GM06990 (cell line): ENCODE data around the gene SRSF5.

Experiments
- DNase-seq: peaks from one replicate; pipeline ENCODE4 v3.0.0-alpha.2; 2011; ENCODE audit not compliant: insufficient read length; ENCODE audit errors: extremely low read depth
- H3K27me3 ChIP-seq: replicated peaks from 2 replicates; pipeline ENCODE4 v1.6.0; 2011; ENCODE audit warnings: low read length; ENCODE audit not compliant: control insufficient read depth, insufficient read depth
- H3K36me3 ChIP-seq: 2 replicates; pipeline ENCODE4 v1.5.1; 2011; ENCODE audit warnings: low read length; ENCODE audit not compliant: control insufficient read depth, insufficient read depth
- H3K4me3 ChIP-seq: replicated peaks from 2 replicates; pipeline ENCODE4 v1.5.1; 2011; ENCODE audit warnings: low read depth, mild to moderate bottlenecking, control low read depth, low read length
- TF ChIP-seq, protein P1 (sequence below): IDR thresholded peaks from 2 replicates; pipeline ENCODE4 v1.5.1; 2011; ENCODE audit warnings: low read length, control low read depth, mild to moderate bottlenecking, inconsistent platforms; ENCODE audit not compliant: insufficient read depth, poor library complexity, severe bottlenecking

SRSF5 gene

GRCh38 chr14:69741055-69741454, 25.9 kb upstream of the SRSF5 start:
- no peaks in the 10 kb centered on the region for H3K27me3 ChIP-seq
- no peak for DNase-seq
- TF ChIP-seq, protein P1, sequence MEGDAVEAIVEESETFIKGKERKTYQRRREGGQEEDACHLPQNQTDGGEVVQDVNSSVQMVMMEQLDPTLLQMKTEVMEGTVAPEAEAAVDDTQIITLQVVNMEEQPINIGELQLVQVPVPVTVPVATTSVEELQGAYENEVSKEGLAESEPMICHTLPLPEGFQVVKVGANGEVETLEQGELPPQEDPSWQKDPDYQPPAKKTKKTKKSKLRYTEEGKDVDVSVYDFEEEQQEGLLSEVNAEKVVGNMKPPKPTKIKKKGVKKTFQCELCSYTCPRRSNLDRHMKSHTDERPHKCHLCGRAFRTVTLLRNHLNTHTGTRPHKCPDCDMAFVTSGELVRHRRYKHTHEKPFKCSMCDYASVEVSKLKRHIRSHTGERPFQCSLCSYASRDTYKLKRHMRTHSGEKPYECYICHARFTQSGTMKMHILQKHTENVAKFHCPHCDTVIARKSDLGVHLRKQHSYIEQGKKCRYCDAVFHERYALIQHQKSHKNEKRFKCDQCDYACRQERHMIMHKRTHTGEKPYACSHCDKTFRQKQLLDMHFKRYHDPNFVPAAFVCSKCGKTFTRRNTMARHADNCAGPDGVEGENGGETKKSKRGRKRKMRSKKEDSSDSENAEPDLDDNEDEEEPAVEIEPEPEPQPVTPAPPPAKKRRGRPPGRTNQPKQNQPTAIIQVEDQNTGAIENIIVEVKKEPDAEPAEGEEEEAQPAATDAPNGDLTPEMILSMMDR, result no peak
- H3K4me3 ChIP-seq, result no peak overlapping the region
- H3K36me3 ChIP-seq, result no peaks in the 10 kb centered on the region

GRCh38 chr14:69749956-69750355, 17.0 kb upstream of the SRSF5 start:
- no peaks in the 10 kb centered on the region for H3K27me3 ChIP-seq
- no peaks in the 10 kb centered on the region for H3K36me3 ChIP-seq
- TF ChIP-seq, protein P1, result no peak
- DNase-seq, result no peak
- no peak overlapping the region for H3K4me3 ChIP-seq

DNA sequence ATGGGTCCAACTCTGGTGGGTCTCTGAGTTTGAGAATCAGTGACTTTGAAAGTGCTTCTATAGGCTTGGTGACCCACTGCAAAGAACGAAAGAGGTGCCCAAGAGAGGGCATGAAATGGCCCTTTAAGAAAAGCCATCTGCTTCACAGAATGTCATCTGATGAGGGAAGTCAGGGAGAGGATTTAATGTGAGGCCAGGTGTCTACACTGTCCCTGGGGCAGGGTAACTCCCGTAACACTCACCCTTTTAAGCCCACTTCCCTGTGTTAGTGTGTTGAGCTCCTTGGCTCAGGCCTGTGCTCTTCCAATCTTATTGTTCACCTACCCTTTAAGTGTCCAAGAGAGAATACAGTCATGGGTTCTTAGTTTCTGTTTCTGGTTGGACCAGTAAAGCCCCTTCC, 16.4 kb upstream of the SRSF5 start:
- TF ChIP-seq, protein P1, result no peak
- DNase-seq, result no peak
- Histone ChIP-seq H3K27me3 (no peaks in the 10 kb centered on the region), H3K36me3 (no peaks in the 10 kb centered on the region), H3K4me3 (no peak overlapping the region)

DNA sequence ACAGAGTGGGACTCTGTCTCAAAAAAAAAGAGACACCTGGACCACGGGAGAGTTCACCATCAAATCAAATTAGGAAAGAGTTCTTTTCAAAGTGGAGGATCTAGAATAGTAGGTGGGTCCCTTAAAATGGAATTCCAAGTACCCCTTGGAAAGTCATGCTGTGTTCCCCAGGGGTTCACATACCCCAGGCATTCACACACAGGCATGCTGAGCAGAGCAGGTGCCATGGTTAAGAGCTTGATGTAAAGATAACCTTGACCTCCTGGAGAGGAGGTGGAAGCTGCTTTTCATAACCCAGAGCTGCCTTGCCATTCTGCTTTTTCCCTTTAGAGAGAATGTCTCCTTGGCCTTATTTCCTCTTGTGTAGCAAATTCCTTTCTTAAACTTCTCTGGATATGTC, 14.2 kb upstream of the SRSF5 start:
- TF ChIP-seq, protein P1, result no peak
- H3K4me3 ChIP-seq, result no peak overlapping the region
- H3K27me3 ChIP-seq, result no peaks in the 10 kb centered on the region
- H3K36me3 ChIP-seq, result no peaks in the 10 kb centered on the region
- DNase-seq, result no peak

GRCh38 chr14:69753860-69754259, 13.1 kb upstream of the SRSF5 start:
- TF ChIP-seq, protein P1, result no peak
- DNase-seq, result no peak
- H3K4me3 ChIP-seq, result no peak overlapping the region
- H3K36me3 ChIP-seq, result no peaks in the 10 kb centered on the region
- H3K27me3 ChIP-seq, result no peaks in the 10 kb centered on the region

DNA sequence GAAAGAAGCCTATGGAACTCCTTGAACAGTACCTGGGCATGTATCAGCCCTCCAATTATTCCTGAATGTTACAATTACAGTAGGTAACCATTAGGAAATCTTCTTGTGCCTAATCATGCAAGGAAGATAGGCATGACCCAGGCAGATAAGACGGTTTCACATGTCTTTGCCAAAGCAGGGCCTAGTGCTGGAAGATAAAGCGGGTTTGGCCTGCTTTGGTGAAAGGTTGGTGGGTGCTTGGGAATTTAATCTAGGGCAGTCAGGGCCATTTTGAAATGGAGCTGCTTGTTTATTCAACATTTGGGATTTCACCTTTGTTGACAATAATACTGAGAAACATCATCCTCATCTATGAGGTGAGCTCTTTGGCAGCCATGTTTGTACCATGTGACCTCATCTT, 12.5 kb upstream of the SRSF5 start:
- Histone ChIP-seq H3K36me3 (no peaks in the 10 kb centered on the region), H3K27me3 (no peaks in the 10 kb centered on the region), H3K4me3 (no peak overlapping the region)
- DNase-seq, result no peak
- TF ChIP-seq, protein P1, result no peak
